Parathyroid adenoma (tissue), 2 donors: ENCODE measurements around the gene CCDC188.

Experiments
- H2AFZ ChIP-seq: fragments of 300-600 bp; sonication (generic); one replicate; pipeline ENCODE4 v1.7.0; 2017; ENCODE audit warnings: antibody characterized with exemption, mild to moderate bottlenecking
- H3K27ac ChIP-seq: fragments of 300-600 bp; sonication (generic); one replicate; pipeline ENCODE4 v1.7.0; 2017
- H3K27me3 ChIP-seq: fragments of 300-600 bp; sonication (generic); one replicate; pipeline ENCODE4 v1.7.0; 2017; ENCODE audit warnings: low read length; ENCODE audit not compliant: control insufficient read depth, insufficient read depth
- H3K36me3 ChIP-seq: fragments of 300-600 bp; sonication (generic); one replicate; pipeline ENCODE4 v1.7.0; 2017; ENCODE audit warnings: low read length; ENCODE audit not compliant: control insufficient read depth, insufficient read depth
- H3K4me1 ChIP-seq: fragments of 300-600 bp; sonication (generic); one replicate; pipeline ENCODE4 v1.7.0; 2017; ENCODE audit warnings: control low read depth
- H3K4me2 ChIP-seq: fragments of 300-600 bp; sonication (generic); one replicate; pipeline ENCODE4 v1.7.0; 2017; ENCODE audit warnings: low read length
- H3K4me3 ChIP-seq: fragments of 300-600 bp; sonication (generic); one replicate; pipeline ENCODE4 v1.7.0; 2017; ENCODE audit warnings: low read depth, low read length
- H3K79me2 ChIP-seq: fragments of 300-600 bp; sonication (generic); one replicate; pipeline ENCODE4 v1.7.0; 2017; ENCODE audit warnings: control low read depth
- H3K9ac ChIP-seq: fragments of 300-600 bp; sonication (generic); one replicate; pipeline ENCODE4 v1.7.0; 2017; ENCODE audit warnings: mild to moderate bottlenecking
- H3K9me3 ChIP-seq: fragments of 300-600 bp; sonication (generic); one replicate; pipeline ENCODE4 v1.7.0; 2017; ENCODE audit warnings: low read length; ENCODE audit not compliant: control insufficient read depth
- TF ChIP-seq, protein P1 (sequence below): fragments of 300-600 bp; sonication (generic); IDR thresholded peaks from one replicate; pipeline ENCODE4 v1.7.0; 2017; ENCODE audit warnings: antibody characterized with exemption, mild to moderate bottlenecking
- donor health status: primary hyperparathyroidism.

CCDC188 gene

DNA sequence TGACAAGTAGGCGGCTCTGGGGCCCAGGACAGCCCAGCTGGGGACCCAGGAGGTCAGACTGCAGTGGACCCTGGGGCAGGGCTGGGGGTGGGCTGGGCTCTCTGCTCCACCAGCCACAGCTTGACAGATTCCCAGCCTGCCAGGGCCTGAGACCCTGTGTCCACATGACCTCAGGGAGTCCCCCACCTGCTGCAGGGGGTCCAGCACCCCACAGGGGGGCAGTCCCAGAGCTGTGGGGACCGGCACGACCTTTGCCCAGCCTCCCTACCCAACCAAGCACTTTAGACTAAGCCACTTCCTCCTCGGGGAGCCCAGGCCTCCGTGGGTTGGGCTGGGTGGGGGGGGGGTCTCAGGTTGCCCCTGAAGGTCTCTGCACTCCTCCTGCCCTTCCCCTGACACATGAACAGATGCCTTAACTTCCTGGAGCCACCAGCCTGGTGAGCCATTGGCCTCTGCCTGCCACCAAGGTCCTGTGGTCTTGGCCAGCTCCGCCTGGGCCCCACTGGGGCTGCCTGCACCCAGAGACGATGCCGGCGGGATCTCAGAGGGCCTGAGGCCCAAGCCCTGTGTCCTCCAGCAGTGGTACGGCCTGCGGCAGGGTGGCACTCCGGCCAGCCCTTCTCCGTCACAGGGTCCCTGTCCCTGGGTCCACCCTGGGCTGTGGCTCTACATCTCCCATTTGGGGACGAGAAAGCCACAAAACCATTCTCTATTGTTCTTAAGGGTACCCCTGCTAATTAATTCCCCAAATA is 3.4 kb downstream of the CCDC188 start:
- Histone ChIP-seq H3K4me2 (no peak overlapping the region), H3K9me3 (no peaks in the 10 kb centered on the region), H3K4me1 (no peaks in the 10 kb centered on the region), H3K9ac (no peak overlapping the region), H2AFZ (no peak overlapping the region), H3K4me3 (no peak overlapping the region), H3K27ac (no peak overlapping the region), H3K36me3 (no peaks in the 10 kb centered on the region), H3K27me3 (no peaks in the 10 kb centered on the region), H3K79me2 (no peaks in the 10 kb centered on the region)
- TF ChIP-seq, protein P1, sequence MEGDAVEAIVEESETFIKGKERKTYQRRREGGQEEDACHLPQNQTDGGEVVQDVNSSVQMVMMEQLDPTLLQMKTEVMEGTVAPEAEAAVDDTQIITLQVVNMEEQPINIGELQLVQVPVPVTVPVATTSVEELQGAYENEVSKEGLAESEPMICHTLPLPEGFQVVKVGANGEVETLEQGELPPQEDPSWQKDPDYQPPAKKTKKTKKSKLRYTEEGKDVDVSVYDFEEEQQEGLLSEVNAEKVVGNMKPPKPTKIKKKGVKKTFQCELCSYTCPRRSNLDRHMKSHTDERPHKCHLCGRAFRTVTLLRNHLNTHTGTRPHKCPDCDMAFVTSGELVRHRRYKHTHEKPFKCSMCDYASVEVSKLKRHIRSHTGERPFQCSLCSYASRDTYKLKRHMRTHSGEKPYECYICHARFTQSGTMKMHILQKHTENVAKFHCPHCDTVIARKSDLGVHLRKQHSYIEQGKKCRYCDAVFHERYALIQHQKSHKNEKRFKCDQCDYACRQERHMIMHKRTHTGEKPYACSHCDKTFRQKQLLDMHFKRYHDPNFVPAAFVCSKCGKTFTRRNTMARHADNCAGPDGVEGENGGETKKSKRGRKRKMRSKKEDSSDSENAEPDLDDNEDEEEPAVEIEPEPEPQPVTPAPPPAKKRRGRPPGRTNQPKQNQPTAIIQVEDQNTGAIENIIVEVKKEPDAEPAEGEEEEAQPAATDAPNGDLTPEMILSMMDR, result no peak

DNA sequence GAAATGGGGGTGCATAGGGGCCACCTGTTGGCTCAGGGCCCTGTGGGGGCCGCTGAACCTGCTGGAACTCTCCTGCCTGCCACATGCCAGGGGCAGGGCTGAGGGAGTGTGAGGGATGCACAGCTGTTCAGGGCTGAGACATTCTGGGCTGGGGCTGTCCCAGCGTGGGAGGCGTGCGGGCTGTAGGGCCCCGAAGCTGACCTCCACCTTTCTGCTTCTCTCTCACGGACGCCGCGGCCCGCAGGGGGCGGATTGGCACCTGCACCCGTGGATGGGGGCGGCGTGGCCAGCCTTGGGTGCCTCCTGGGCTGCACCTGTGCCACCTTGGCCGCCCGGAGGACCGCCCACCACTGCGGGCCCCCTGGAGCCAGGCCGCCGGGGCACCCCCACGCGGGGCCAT is 4.1 kb downstream of the CCDC188 start:
- Histone ChIP-seq H2AFZ (no peak overlapping the region), H3K79me2 (no peaks in the 10 kb centered on the region), H3K4me1 (no peaks in the 10 kb centered on the region), H3K27me3 (no peaks in the 10 kb centered on the region), H3K4me2 (no peak overlapping the region), H3K36me3 (no peaks in the 10 kb centered on the region), H3K9ac (no peak overlapping the region), H3K9me3 (no peaks in the 10 kb centered on the region), H3K4me3 (no peak overlapping the region), H3K27ac (no peak overlapping the region)
- TF ChIP-seq, protein P1, result no peak

DNA sequence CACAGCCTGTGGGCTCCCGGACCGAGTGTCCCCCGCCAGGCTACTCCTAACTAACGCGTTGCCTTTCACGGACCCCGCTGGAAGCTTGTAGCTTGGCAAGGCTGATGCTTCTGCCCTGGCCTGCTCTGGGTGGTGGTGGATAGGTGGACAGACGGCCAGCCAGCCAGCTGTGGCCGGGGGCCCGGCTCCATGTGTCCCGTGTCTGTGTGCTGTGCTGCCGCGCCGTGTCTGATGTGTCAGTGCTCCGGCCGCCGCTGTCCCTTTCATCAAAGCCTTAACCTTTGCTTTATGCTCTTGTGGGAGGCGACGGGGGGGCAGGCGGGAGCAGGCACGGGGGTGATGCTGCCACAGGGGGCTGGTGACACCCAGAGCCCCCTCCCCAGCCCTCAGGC is 5.0 kb downstream of the CCDC188 start:
- TF ChIP-seq, protein P1, result no peak
- H3K9me3 ChIP-seq, result no peaks in the 10 kb centered on the region
- H3K36me3 ChIP-seq, result no peaks in the 10 kb centered on the region
- no peaks in the 10 kb centered on the region for H3K27me3 ChIP-seq
- no peak overlapping the region for H3K4me2 ChIP-seq
- H3K9ac ChIP-seq, result no peak overlapping the region
- no peak overlapping the region for H3K4me3 ChIP-seq
- H3K79me2 ChIP-seq, result no peaks in the 10 kb centered on the region
- no peak overlapping the region for H2AFZ ChIP-seq
- no peaks in the 10 kb centered on the region for H3K4me1 ChIP-seq
- no peak overlapping the region for H3K27ac ChIP-seq

DNA sequence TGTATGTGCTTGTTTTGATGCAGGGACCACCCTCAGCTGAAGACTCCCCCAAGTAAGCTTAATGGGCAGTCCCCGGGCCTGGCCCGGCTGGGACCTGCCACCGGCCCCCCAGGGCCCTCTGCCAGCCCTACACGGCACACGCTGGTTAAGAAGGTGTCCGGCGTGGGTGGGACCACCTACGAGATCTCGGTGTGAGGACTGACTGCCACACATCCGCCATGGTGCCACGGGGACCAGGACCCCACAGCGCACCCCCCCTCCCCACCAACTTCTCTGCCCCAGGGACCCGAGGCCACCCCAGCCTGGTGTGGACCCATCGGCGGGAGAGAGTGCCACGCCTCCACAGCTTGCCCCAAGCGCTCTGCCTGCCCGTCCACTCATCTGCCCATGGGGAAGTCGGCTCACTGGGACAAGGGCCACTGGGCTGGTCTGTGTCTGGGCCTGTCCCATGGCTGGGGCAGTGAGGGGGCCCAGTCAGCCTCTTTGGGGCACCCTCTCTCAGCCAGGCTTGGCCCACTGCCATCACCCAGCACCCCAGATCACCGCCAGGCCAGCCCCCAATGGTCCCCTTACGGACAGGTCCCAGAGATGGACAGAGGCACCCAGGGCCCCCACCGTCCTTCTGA is 5.5 kb downstream of the CCDC188 start:
- Histone ChIP-seq H3K79me2 (no peaks in the 10 kb centered on the region), H3K9me3 (no peaks in the 10 kb centered on the region), H3K9ac (no peak overlapping the region), H3K36me3 (no peaks in the 10 kb centered on the region), H3K27me3 (no peaks in the 10 kb centered on the region), H3K27ac (no peak overlapping the region), H3K4me3 (no peak overlapping the region), H2AFZ (no peak overlapping the region), H3K4me2 (no peak overlapping the region), H3K4me1 (no peaks in the 10 kb centered on the region)
- TF ChIP-seq, protein P1, result no peak
